DOHH2 (cell line): ENCODE data around the gene SREBF2.

Experiments
- H3F3A ChIP-seq: fragments of 200-600 bp; sonication (generic), shearing (Covaris generic); 2 replicates; pipeline ENCODE4 v1.6.0; 2016; ENCODE audit warnings: antibody characterized with exemption, mild to moderate bottlenecking; ENCODE audit not compliant: control insufficient read depth, insufficient read depth
- H3K27ac ChIP-seq: fragments of 200-600 bp; sonication (generic); 2 replicates; pipeline ENCODE4 v1.5.1; 2014; ENCODE audit warnings: low read depth, mild to moderate bottlenecking, low read length, moderate library complexity
- H3K27me3 ChIP-seq: fragments of 200-600 bp; sonication (generic); 2 replicates; pipeline ENCODE4 v1.6.1; 2014; ENCODE audit warnings: mild to moderate bottlenecking, low read length, mixed read lengths; ENCODE audit not compliant: control insufficient read depth
- H3K36me3 ChIP-seq: fragments of 200-600 bp; sonication (generic); 2 replicates; pipeline ENCODE4 v1.6.1; 2014; ENCODE audit warnings: mild to moderate bottlenecking, low read length, moderate library complexity, mixed read lengths; ENCODE audit not compliant: control insufficient read depth
- H3K4me1 ChIP-seq: fragments of 200-600 bp; sonication (generic); 2 replicates; pipeline ENCODE4 v1.6.1; 2014; ENCODE audit warnings: mild to moderate bottlenecking, low read length, mixed read lengths; ENCODE audit not compliant: control insufficient read depth
- H3K4me2 ChIP-seq: fragments of 200-600 bp; sonication (generic); 2 replicates; pipeline ENCODE4 v1.6.0; 2014; ENCODE audit warnings: mild to moderate bottlenecking, low read length, moderate library complexity
- H3K4me3 ChIP-seq: fragments of 200-600 bp; sonication (generic); 2 replicates; pipeline ENCODE4 v1.5.1; 2014; ENCODE audit warnings: mild to moderate bottlenecking, low read length, mixed read lengths
- H3K79me2 ChIP-seq: fragments of 200-600 bp; sonication (generic); 2 replicates; pipeline ENCODE4 v1.6.1; 2014; ENCODE audit warnings: mild to moderate bottlenecking, low read length, mixed read lengths; ENCODE audit not compliant: control insufficient read depth
- H3K9me2 ChIP-seq: fragments of 200-600 bp; sonication (generic); replicated peaks from 2 replicates; pipeline ENCODE4 v1.6.1; 2014; ENCODE audit warnings: mild to moderate bottlenecking, low read length, mixed read lengths; ENCODE audit not compliant: control insufficient read depth
- H3K9me3 ChIP-seq: fragments of 200-600 bp; sonication (generic); 2 replicates; pipeline ENCODE4 v1.6.1; 2014; ENCODE audit warnings: antibody characterized with exemption, low read length, mixed read lengths; ENCODE audit not compliant: control insufficient read depth, insufficient read depth
- H4K20me1 ChIP-seq: fragments of 200-600 bp; sonication (generic); 2 replicates; pipeline ENCODE4 v1.6.0; 2014; ENCODE audit warnings: low read depth, mild to moderate bottlenecking, antibody characterized with exemption, low read length, moderate library complexity; ENCODE audit not compliant: control insufficient read depth, insufficient read depth
- CTCF ChIP-seq: fragments of 200-600 bp; sonication (generic); IDR thresholded peaks from one replicate; pipeline ENCODE4 v1.5.1; 2014; ENCODE audit warnings: antibody characterized with exemption, mild to moderate bottlenecking, low read depth, low read length; ENCODE audit not compliant: poor library complexity, severe bottlenecking
- EZH2phosphoT487 ChIP-seq: fragments of 200-600 bp; sonication (generic); IDR thresholded peaks from 2 replicates; pipeline ENCODE4 v1.6.1; 2017; ENCODE audit warnings: borderline replicate concordance, mild to moderate bottlenecking, antibody characterized with exemption, low read length, moderate library complexity, mixed read lengths

Gene SREBF2

GRCh38 chr22:41904450-41905410 lies 71.8 kb downstream of the SREBF2 start:
- H3K4me2 ChIP-seq, result no peak overlapping the region
- H3K9me3 ChIP-seq, result no peaks in the 10 kb centered on the region
- H3K79me2 ChIP-seq, result no peaks in the 10 kb centered on the region
- H3K36me3 ChIP-seq, result peaks cover 69% of the 10 kb centered on the region
- no peak overlapping the region for H3K4me3 ChIP-seq
- H3K9me2 ChIP-seq, result no peaks in the 10 kb centered on the region
- H3K27me3 ChIP-seq, result peaks cover 10% of the 10 kb centered on the region
- H3K27ac ChIP-seq, result no peak overlapping the region
- peaks cover 5% of the 10 kb centered on the region; the same call in 1 of the 2 replicates for H3F3A ChIP-seq
- H4K20me1 ChIP-seq, result peaks cover 4% of the 10 kb centered on the region
- peaks cover 5% of the 10 kb centered on the region; the same call in 1 of the 2 replicates for H3K4me1 ChIP-seq
- TF ChIP-seq CTCF, result no peak
- no peak for TF ChIP-seq EZH2phosphoT487

DNA sequence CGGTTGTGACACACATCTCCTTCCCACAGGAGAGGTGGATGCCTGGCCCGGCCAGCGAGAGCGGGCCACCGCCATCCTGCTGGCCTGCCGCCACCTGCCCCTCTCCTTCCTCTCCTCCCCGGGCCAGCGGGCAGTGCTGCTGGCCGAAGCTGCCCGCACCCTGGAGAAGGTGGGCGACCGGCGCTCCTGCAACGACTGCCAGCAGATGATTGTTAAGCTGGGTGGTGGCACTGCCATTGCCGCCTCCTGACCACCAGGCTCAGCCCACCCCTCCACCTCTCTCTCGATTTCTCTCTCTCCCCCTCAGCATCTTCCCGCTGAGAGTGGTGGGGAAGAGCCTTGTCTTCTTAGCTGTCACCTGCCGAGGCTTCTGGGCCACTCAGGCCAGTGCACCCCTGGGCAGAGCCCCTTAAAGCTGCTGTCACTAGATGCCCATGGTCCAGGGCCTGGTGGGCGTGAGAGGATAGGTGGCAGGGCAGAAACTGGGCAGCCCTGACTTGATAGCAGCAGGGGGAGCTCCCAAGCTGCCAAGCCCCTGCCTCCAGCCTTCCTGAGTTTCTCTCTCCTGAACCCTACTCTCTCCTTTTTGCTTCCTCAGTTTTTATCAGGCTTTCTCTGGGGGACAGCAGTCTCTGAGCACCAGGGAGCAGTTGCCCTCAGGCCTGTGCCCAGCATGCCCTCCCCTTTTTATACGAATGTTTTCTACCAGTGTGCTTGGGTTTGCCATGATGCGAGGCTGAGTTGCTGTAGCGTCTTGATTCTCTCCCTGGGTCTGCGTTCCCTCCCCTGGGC lies 72.7 kb downstream of the SREBF2 start:
- Histone ChIP-seq H3K4me1 (peaks cover 12% of the 10 kb centered on the region), H3K9me2 (no peaks in the 10 kb centered on the region), H3K4me2 (no peak overlapping the region), H3K79me2 (no peaks in the 10 kb centered on the region), H3K36me3 (peaks cover 60% of the 10 kb centered on the region), H3K27me3 (peaks cover 19% of the 10 kb centered on the region), H3F3A (peaks cover 5% of the 10 kb centered on the region; the same call in 1 of the 2 replicates), H3K4me3 (no peak overlapping the region), H3K27ac (no peak overlapping the region), H3K9me3 (no peaks in the 10 kb centered on the region), H4K20me1 (peaks cover 4% of the 10 kb centered on the region; the same call in 1 of the 2 replicates)
- peak; percentile 14 for TF ChIP-seq CTCF
- TF ChIP-seq EZH2phosphoT487, result no peak

GRCh38 chr22:41906822-41907221 lies 73.9 kb downstream of the SREBF2 start:
- Histone ChIP-seq H3K9me3 (no peaks in the 10 kb centered on the region), H3K27ac (no peak overlapping the region), H3K36me3 (peaks cover 49% of the 10 kb centered on the region), H3K4me3 (no peak overlapping the region), H3K4me1 (peaks cover 22% of the 10 kb centered on the region), H4K20me1 (peaks cover 4% of the 10 kb centered on the region; the same call in 1 of the 2 replicates), H3K4me2 (no peak overlapping the region), H3K27me3 (peaks cover 31% of the 10 kb centered on the region), H3F3A (peaks cover 5% of the 10 kb centered on the region; the same call in 1 of the 2 replicates), H3K79me2 (no peaks in the 10 kb centered on the region), H3K9me2 (no peaks in the 10 kb centered on the region)
- TF ChIP-seq CTCF (no peak), EZH2phosphoT487 (no peak)
